Measurements from ENCODE around the gene SEC14L5.

Gene SEC14L5

GRCh38 chr16:5011637-5012036, 53.5 kb downstream of the SEC14L5 start:
- no peak for DNase-seq (ENCODE audit: low read depth in 2 of 2, low spot score in 1 of 2)

- no peak for DNase-seq (ENCODE audit: low read depth in 2 of 2, low spot score in 1 of 2)
Observed at GRCh38 chr16:5012887-5013286, 54.8 kb downstream of the SEC14L5 start.

GRCh38 chr16:5015351-5015750, 57.2 kb downstream of the SEC14L5 start:
- no peak for DNase-seq (ENCODE audit: low read depth in 2 of 2, low spot score in 1 of 2)

- no peak for DNase-seq (ENCODE audit: low read depth in 2 of 2, low spot score in 1 of 2)
Observed at GRCh38 chr16:5015887-5016286, 57.8 kb downstream of the SEC14L5 start.

GRCh38 chr16:5016967-5017677, 59.0 kb downstream of the SEC14L5 start:
- no peak for DNase-seq (ENCODE audit: low read depth in 2 of 2, low spot score in 1 of 2)

- DNase-seq (ENCODE audit: low read depth in 2 of 2, low spot score in 1 of 2) = no peak
Observed at GRCh38 chr16:5017678-5017969, 59.5 kb downstream of the SEC14L5 start.

- DNase-seq (ENCODE audit: low read depth in 2 of 2, low spot score in 1 of 2) = no peak
Observed at GRCh38 chr16:5018793-5019192, 60.7 kb downstream of the SEC14L5 start.

GRCh38 chr16:5019775-5020174, 61.6 kb downstream of the SEC14L5 start:
- no peak for DNase-seq (ENCODE audit: low read depth in 2 of 2, low spot score in 1 of 2)

- no peak for DNase-seq (ENCODE audit: low read depth in 2 of 2, low spot score in 1 of 2)
Observed at GRCh38 chr16:5020551-5020950, 62.4 kb downstream of the SEC14L5 start.

GRCh38 chr16:5022521-5022920, 64.4 kb downstream of the SEC14L5 start:
- no peak for DNase-seq (ENCODE audit: low read depth in 2 of 2, low spot score in 1 of 2)

- no peak for DNase-seq (ENCODE audit: low read depth in 2 of 2, low spot score in 1 of 2)
Observed at GRCh38 chr16:5024632-5025031, 66.5 kb downstream of the SEC14L5 start.

GRCh38 chr16:5025171-5025632, 67.1 kb downstream of the SEC14L5 start:
- DNase-seq (ENCODE audit: low read depth in 2 of 2, low spot score in 1 of 2) = no peak

- DNase-seq (ENCODE audit: low read depth in 2 of 2, low spot score in 1 of 2) = no peak
Observed at GRCh38 chr16:5026664-5027063, 68.5 kb downstream of the SEC14L5 start.

GRCh38 chr16:5027086-5027485, 69.0 kb downstream of the SEC14L5 start:
- DNase-seq (ENCODE audit: low read depth in 2 of 2, low spot score in 1 of 2) = no peak

GRCh38 chr16:5027575-5028235, 69.6 kb downstream of the SEC14L5 start:
- no peak for DNase-seq (ENCODE audit: low read depth in 2 of 2, low spot score in 1 of 2)

- DNase-seq (ENCODE audit: low read depth in 2 of 2, low spot score in 1 of 2) = no peak
Observed at GRCh38 chr16:5028950-5029475, 70.9 kb downstream of the SEC14L5 start.

- DNase-seq (ENCODE audit: low read depth in 2 of 2, low spot score in 1 of 2) = no peak
Observed at GRCh38 chr16:5030251-5030870, 72.2 kb downstream of the SEC14L5 start.

GRCh38 chr16:5031601-5032000, 73.5 kb downstream of the SEC14L5 start:
- no peak for DNase-seq (ENCODE audit: low read depth in 2 of 2, low spot score in 1 of 2)

- no peak for DNase-seq (ENCODE audit: low read depth in 2 of 2, low spot score in 1 of 2)
Observed at GRCh38 chr16:5032748-5033167, 74.6 kb downstream of the SEC14L5 start.

GRCh38 chr16:5033256-5034166, 75.4 kb downstream of the SEC14L5 start, which contains the start of gene NAGPA:
NAGPA (minus strand) TSS chr16:5033935; CDS start chr16:5033914, 21 bp downstream.
- DNase-seq (ENCODE audit: low read depth in 2 of 2, low spot score in 1 of 2) = peak; percentile 62 to 72

GRCh38 chr16:5034167-5034523, 76.0 kb downstream of the SEC14L5 start:
- DNase-seq (ENCODE audit: low read depth in 2 of 2, low spot score in 1 of 2) = no peak

All from stimulated activated CD8-positive, alpha-beta memory T cell treated with anti-CD3 and anti-CD28 coated beads, Interleukin-4, amount 100 ng/mL, for 4 hours (primary cell).